Measurements from ENCODE around the gene TCERG1L.

- TF ChIP-seq CTCF (IDR thresholded peaks at IDR 0.05; ENCODE audit: insufficient read depth, low read length, poor library complexity, severe bottlenecking) (no peak), EZH2phosphoT487 (conservative IDR thresholded peaks at IDR 0.05; ENCODE audit: low read length) (no peak)
These were observed 234.5 kb downstream of the TCERG1L start for GRCh38 chr10:131077031-131077430.

Data from SU-DHL-6 (cell line).